Activated CD4-positive, alpha-beta T cell treated with anti-CD3 and anti-CD28 coated beads, Interleukin-2, amount 50 U/mL, for 16 hours (primary cell): ENCODE results near the gene CEP170B.
"Not testable (repeated sequence)": the region's sequence is repeated elsewhere in the genome, so short reads cannot be mapped to it uniquely, and the experiment has no call there.

Experiments used
- DNase-seq: peaks from one replicate; pipeline ENCODE4 v3.0.0-alpha.2; 2020

Gene CEP170B

DNA sequence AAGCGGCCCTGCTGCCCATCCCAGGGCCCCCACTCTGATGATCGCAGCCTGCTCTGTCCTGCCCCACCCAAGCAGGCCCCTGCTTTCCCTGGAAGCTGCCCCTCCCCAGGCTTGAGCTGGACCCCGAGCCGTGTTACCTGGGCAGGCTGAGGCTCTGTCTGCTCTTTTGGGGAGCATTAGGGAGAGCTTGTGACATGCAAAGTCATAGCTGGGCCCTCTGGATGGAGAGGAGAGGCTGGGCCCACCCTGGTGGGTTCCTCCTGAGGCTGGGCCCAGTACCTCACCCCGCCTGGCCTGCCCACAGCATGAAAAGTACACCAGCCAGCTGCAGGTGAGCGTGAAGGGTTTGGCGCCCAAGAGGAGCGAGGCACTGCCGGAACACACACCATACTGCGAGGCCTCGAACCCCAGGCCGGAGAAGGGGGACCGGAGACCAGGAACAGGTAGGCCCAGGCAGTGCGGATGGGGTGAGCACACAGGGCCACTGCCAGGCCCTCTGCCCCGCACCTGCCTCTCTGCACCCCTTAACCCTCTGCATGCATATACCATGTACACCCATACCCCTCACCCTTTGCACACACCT, 15.0 kb downstream of the CEP170B start:
- DNase-seq, result no peak

DNA sequence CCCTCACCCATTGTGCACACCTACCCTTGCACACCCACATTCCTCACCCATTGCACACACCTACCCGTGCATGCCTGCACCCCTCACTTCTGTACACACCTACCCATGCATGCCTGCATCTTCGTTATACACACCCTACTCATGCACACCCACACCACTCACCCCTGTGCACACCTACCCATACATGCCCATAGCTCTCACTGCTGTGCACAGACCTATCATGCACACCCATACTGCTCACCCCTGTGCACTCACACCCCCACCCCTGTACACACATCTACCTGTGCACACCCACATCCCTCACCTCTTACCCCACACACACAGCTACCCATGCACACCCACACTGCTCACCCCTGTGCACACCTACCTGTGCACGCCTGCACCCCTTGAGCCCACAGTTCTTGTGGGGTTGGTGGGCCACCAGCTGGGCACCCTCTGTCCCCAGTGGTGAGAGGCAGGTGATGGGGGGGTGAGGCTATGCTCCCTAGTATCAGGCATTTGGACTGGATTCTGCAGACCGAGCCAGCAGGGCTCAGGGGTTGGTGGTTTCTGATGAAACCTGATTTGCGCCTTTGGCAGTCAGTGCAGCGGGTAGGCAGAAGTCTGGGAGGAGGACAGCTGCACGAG, 15.6 kb downstream of the CEP170B start:
- DNase-seq, result no peak

DNA sequence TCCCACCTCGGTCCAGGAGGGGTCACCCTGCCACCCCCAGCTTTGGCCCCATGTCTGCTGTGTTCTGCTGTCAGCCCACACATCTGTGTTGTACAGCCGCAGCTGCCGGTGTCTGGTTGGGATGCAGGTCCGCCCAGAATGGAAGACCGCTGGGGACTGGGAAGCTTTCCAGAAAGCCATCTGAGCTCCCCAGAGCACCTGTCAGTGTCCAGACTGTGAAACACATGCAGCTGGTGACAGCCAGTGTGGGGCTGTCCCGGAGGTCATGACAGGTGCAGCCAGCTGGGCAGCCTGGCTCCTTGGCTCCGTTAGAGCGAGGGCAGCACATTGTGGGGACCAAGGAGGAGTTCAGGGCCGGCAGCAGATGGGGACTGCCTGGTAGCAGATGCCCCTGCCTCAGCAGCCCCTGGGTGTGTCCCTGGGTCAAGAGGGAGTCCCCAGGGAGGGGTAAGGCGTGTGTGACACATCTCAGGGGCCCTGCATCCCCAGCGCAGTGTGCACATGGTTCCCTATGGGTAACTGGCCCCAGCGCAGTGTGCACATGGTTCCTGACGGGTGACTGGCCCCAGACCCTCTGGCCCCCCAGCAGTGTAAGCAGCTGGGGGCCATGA, 16.4 kb downstream of the CEP170B start:
- no peak for DNase-seq

DNA sequence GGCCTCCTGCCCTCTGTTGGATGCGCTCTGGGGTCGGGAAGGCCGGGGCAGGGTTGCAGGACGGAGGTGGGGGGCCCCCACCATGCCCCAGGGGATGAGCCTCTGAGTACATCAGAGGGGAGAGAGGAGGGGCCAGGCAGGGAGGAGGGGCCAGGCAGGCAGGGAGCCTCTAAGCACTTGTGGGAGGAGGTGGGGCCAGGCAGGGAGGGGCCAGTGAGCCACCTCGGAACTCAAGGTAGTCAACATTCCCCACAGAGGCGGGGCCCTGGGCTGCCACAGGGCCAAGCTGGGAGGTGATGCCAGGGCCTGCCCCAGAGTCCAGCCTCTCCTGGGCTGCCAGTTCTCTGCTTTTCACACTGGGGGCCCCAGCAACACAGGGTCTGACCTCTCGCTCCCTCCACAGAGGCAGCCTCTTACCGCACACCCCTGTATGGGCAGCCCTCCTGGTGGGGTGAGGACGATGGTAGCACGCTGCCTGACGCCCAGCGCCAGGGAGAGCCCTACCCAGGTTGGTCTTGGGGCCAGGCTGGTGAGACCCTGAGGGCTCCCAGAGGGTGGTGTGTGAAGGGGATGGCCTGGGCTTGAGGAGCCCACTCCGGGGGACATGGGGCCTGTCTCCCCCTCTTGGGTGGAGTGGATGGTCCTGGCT, 17.4 kb downstream of the CEP170B start:
- peak; percentile 18 for DNase-seq

DNA sequence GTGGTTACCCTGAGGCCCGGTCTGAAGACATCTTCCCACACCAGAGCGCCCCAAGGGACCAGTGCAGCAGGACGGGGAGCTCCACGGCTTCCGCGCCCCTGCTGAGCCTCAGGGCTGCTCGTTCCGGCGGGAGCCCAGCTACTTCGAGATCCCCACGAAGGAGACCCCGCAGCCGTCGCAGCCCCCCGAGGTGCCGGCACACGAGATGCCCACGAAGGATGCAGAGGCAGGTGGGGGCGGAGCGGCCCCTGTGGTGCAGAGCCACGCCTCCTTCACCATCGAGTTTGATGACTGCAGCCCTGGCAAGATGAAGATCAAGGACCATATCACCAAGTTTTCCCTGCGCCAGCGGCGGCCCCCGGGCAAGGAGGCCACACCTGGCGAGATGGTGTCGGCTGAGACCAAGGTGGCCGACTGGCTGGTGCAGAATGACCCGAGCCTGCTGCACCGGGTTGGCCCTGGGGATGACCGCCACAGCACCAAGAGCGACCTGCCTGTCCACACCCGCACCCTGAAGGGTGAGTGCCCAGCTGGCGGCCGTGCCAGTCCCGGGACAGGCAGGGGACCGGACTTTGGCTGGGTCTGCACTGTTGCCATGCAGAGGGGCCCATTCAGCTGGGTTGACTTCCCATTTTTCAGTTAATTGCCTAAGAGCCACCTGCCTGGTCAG, 18.1 kb downstream of the CEP170B start:
- no peak for DNase-seq

DNA sequence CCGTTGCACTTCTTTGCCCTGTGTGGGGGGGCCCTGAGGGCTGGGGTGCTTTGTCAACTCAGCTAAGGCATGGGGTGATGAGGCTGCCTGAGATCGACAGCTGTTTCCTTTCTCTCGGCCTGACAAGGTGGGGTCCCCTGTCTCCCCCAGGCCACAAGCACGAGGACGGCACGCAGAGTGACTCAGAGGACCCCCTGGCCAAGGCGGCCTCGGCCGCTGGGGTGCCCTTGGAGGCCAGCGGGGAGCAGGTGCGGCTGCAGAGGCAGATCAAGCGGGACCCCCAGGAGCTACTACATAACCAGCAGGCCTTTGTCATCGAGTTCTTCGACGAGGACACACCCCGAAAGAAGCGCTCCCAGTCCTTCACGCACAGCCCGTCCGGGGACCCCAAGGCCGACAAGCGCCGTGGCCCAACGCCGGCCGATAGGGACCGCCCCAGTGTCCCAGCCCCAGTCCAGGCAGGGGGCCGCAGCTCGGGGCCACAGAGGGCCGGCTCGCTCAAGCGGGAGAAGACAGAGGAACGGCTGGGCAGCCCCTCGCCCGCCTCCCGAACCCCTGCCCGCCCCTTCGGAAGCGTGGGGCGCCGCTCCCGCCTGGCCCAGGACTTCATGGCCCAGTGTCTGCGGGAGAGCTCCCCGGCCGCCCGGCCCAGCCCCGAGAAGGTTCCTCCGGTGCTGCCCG, 18.8 kb downstream of the CEP170B start:
- no peak for DNase-seq

DNA sequence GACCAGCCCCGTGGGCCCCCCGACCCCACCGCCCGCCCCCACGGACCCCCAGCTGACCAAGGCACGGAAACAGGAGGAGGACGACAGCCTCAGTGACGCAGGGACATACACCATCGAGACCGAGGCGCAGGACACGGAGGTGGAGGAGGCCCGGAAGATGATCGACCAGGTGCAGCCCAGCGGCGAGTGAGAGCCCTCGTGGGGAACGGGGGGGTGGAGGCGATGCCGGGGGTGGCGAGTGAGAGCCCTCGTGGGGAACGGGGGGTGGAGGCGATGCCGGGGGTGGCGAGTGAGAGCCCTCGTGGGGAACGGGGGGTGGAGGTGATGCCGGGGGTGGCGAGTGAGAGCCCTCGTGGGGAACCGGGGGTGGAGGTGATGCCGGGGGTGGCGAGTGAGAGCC, 19.3 kb downstream of the CEP170B start:
- DNase-seq, result not testable (repeated sequence)

DNA sequence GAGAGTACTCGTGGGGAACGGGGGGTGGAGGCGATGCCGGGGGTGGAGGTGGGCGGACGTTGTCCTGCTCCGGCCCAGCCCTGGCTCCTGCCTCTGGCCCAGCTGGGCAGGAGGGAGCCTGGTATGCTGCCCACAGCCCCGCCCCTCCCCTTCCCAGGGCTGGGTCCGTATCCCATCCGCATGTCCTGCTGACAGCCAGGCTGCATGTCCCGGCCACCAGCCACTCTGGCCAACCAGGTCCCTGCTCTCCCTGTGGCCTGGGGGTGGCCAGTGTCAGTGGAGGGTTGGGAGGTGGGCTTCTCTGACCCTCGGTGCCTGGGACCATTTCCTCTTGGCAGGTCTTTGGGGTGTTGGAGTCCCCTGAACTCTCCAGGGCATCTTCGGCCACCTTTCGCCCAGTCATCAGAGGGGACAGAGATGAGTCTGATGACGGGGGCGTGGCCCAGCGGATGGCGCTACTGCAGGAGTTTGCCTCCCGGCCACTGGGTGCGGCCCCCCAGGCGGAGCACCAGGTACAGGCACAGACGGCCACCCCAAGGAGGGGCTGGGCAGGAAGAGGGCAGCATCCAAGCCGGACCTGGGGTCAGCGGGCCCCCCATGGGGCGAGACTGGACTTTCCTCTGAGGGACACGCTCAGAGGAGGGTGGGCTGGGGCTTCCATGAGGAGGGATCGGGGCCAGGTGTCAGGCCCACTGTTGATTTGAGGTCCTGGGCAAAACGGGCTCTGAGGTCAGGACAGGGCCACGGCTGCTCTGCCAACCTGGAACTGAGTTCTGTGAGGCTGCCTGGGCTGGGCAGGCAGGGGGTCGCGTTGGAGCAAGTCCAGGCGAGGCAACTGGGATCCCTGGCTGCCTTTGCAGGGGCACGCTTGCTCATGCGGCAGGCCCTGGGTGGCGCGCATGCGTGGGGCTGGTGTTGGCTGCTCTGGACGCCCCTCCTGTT, 20.2 kb downstream of the CEP170B start:
- DNase-seq, result no peak

DNA sequence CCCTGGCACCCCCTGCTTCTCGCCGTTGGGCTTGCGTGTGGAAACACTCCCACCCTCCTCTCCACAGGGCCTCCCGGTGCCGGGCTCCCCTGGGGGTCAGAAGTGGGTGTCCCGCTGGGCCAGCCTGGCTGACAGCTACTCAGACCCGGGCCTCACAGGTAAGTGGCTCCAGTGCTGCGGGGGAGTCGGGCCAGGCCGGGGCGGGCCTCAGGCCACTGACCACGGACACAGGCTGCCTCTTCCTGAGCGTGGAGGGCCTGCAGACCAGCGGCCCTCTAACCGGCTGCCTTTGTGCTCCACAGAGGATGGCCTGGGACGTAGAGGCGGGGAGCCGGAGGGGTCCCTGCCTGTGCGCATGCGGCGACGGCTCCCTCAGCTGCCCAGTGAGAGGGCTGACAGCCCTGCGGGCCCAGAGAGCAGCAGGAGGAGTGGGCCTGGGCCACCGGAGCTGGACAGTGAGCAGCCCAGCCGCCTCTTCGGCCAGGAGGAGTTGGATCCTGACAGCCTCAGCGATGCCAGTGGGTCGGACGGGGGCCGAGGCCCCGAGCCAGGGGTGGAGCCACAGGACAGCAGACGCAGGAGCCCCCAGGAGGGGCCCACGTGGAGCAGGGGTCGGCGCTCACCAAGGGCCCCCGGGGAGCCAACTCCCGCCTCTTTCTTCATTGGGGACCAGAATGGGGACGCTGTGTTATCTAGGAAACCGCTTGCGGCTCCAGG, 21.1 kb downstream of the CEP170B start:
- no peak for DNase-seq

DNA sequence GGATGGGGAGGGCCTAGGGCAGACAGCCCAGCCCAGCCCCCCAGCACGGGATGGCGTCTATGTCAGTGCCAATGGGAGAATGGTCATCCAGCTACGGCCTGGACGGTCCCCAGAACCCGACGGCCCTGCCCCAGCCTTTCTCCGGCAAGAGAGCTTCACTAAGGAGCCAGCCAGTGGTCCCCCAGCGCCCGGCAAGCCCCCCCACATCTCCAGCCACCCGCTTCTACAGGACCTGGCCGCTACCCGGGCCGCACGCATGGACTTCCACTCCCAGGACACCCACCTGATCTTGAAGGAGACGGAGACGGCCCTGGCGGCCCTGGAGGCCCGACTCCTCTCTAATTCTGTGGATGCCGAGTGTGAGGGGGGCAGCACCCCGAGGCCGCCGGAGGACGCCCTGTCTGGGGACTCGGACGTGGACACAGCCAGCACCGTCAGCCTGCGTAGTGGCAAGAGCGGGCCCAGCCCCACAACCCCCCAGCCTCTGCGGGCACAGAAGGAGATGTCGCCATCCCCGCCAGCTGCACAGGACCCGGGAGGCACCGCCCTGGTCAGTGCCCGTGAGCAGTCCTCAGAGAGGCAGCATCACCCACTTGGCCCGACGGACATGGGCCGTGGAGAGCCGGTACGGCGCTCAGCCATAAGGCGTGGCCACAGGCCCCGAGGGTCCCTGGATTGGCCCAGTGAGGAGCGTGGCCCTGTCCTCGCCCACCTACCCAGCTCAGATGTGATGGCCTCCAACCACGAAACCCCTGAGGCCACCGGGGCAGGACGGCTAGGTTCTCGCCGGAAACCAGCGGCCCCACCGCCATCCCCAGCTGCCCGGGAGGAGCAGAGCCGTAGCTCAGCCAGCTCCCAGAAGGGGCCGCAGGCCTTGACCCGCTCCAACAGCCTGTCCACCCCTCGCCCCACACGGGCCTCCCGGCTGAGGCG, 21.9 kb downstream of the CEP170B start:
- no peak for DNase-seq

DNA sequence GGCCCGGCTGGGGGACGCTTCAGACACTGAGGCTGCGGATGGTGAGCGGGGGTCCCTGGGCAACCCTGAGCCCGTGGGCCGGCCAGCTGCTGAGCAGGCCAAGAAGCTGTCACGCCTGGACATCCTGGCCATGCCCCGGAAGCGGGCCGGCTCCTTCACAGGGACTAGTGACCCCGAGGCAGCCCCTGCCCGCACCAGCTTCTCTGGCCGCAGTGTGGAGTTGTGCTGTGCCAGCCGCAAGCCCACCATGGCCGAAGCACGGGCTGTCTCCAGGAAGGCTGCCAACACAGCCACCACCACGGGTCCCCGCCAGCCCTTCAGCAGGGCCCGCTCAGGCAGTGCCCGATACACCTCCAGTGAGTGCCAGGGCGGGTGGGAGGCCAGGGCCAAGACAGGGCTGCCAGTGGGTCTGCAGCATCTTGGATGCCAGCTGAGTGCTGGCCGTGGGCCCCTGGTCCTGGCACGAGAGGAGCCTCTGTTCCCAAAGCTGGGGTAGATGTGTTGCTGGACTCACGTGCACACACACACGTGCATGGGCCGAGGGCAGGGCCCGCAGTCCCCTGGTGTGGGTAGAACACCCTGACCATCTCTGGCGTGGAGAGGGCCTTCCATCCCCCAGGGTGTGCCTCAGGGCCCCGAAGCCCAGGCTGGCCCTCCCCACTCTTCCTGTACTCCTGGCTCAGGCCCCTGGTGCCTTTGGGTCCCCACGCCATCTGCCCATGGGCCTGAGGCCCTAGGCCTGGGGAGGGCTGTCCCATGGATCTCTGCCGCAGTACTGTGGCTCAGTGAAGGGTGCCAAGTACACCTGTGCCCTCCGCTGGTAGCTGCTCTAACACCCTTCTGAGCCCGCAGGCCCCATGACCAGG, 22.8 kb downstream of the CEP170B start:
- DNase-seq, result no peak

DNA sequence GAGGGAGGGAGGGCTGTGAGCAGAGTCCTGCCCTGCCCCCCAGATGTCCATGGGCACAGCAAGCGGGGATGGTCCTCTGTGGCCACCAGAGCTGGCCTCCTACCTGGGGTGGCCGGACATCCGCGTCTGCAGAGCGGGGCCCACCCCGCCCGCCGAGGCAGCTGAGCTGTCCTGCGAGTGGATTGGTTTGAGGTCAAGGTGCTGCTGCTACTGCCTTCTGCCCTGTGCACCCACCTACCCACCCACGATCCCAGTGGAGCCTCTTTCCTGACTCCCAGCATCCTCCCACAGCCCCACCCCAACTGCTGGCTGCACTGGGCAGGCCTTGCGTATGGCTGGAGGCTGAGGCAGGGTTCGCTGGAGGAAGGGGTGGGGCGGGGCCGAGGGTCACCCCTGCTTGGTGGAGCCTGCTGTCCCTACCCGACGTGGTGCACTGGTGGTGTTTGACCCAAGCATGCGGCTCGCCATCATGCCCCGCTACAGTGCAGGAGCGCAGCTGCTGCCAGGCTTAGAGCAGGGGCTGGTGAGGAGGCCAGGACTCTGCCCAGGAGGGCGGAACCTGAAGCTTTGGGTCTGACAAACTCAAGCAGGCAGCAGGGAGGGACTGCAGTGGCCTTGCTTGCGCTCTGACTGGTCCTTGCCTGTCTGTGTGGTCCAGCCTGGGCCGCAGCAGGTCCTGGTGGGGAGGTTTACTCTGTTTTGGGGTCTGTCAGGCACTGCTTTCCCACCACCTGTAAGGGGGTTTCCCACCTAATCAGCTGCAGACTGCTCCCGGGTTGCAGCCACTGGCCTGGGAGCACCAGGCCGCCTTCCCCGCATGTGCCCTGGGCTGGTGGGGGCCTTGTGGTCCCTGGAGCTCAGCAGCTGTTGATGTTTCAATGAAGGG, 23.7 kb downstream of the CEP170B start:
- no peak for DNase-seq

DNA sequence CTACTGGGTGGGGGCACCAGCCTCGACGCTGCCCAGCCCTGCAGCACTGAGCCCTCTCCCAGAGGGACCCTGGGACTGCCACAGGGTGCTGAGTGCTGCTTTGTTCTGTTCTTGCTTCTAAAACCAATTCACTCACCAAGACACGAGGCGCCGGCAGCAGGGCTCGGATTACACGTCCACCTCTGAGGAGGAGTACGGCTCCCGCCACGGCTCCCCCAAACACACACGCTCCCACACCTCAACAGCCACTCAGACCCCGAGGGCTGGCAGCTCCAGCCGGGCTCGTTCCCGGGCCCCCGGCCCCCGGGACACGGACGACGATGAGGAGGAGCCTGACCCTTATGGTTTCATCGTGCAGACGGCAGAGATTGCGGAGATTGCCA, 24.3 kb downstream of the CEP170B start:
- no peak for DNase-seq

DNA sequence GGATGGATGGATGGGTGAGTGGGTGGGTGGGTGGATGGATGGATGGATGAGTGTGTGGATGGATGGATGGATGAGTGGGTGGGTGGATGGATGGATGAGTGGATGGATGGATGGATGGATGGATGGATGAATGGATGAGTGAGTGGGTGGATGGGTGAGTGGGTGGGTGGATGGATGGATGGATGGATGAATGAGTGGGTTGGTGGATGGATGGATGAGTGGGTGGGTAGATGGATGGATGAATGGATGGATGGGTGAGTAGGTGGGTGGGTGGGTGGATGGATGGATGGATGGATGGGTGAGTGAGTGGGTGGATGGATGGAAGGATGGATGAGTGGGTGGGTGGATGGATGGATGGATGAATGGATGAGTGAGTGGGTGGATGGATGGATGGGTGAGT, 25.2 kb downstream of the CEP170B start:
- not testable (repeated sequence) for DNase-seq

DNA sequence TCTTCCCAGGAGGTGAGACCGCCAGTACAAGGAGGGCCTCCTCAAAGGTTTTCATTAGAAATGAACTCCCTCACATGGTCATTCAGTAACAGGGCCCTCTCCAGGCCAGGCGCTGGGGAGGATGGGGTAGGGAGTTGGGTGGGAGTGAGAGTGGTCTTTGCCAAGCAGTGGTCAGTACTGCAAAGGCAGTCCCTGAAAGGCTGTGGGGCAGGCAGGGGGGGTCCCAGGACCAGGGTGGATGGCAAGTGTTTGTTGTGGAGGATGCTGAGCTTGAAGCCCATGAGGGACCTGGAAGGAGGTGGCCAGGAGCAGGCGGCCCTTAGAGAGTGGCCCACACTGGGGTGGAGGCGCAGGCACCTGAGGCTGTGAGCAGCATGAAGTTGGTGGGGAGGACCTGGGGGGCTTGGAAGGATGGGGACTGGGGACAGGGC, 26.1 kb downstream of the CEP170B start:
- DNase-seq, result no peak

DNA sequence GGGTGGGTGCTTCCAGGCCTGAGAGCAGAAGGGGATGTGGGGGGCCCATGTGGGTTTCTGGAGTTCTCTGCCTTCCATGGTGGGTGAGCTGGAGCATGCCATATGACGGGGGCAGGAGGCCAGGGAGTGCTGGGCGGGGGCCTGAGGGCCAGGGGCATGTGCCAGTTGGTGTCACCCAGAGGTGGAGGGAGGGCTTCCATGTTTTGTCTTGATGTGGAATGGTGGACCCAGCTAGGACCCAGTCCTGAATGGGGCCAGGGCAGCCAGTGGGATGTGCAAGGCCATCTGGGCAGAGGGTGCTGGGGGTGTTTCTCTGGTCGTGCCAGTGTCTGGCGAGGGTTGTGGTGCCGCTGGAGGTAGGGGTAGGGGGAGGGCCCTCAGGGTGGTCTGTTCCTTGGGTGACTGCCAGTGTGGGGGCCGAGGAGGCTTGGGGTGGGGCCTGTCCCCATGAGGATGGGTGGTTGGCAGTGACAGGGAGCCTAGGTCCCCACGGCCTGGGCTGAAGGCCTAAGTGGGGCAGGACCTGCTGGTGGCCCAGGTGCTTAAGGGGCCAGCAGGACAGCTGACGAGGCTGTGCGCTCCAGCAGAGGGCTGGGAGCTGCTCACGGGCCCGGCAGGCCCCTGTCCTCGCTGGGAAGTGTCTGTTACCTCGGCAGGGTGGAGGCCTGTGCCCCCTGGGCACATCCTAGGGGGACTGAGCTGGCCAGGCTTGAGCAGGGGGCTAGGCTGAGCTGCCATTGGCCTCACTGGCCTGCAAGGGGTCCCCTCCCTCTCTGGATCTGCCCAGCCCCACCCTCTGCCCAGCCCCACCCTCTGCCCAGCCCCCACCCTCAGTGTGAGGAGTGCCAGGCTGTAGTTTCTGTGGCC, 26.8 kb downstream of the CEP170B start:
- DNase-seq, result no peak
